Osteocyte (in vitro differentiated cells): Measurements from ENCODE around the gene ZBTB16. TPM values are rescaled to one million over a fixed set of nuclear protein-coding genes. Genes with fewer than 3 reads are reported as not detected.

Experiments
- DNase-seq: peaks from one replicate; pipeline ENCODE4 v3.0.0; 2021; ENCODE audit warnings: mixed read lengths; ENCODE audit not compliant: unreplicated experiment; ENCODE audit errors: extremely low spot score
- H3K27ac Mint-ChIP-seq: one replicate; pipeline ENCODE4 v1.8.0; 2021; ENCODE audit warnings: mild to moderate bottlenecking, mixed read lengths; ENCODE audit not compliant: unreplicated experiment
- H3K27me3 Mint-ChIP-seq: one replicate; pipeline ENCODE4 v1.8.0; 2021; ENCODE audit warnings: mixed read lengths; ENCODE audit not compliant: unreplicated experiment
- H3K36me3 Mint-ChIP-seq: one replicate; pipeline ENCODE4 v1.8.0; 2021; ENCODE audit warnings: mixed read lengths; ENCODE audit not compliant: unreplicated experiment
- H3K4me1 Mint-ChIP-seq: one replicate; pipeline ENCODE4 v1.8.0; 2021; ENCODE audit warnings: mixed read lengths; ENCODE audit not compliant: unreplicated experiment
- H3K4me3 Mint-ChIP-seq: one replicate; pipeline ENCODE4 v1.8.0; 2021; ENCODE audit warnings: mild to moderate bottlenecking, moderate library complexity, mixed read lengths; ENCODE audit not compliant: unreplicated experiment
- H3K9me3 Mint-ChIP-seq: one replicate; pipeline ENCODE4 v1.8.0; 2021; ENCODE audit warnings: mixed read lengths; ENCODE audit not compliant: unreplicated experiment
- CTCF ChIP-seq: fragments of 200-600 bp; sonication (generic); IDR thresholded peaks from 2 replicates; pipeline ENCODE4 v1.5.0; 2021; ENCODE audit warnings: antibody characterized with exemption, mild to moderate bottlenecking, moderate library complexity
- total RNA-seq: library from RNA; stranded (reverse); gene quantifications from 2 replicates; pipeline ENCODE4 v1.2.1, GENCODE V29; 2021

The ZBTB16 gene
- total RNA-seq, 1 donor from 2014 or later, result 20.3 TPM

DNA sequence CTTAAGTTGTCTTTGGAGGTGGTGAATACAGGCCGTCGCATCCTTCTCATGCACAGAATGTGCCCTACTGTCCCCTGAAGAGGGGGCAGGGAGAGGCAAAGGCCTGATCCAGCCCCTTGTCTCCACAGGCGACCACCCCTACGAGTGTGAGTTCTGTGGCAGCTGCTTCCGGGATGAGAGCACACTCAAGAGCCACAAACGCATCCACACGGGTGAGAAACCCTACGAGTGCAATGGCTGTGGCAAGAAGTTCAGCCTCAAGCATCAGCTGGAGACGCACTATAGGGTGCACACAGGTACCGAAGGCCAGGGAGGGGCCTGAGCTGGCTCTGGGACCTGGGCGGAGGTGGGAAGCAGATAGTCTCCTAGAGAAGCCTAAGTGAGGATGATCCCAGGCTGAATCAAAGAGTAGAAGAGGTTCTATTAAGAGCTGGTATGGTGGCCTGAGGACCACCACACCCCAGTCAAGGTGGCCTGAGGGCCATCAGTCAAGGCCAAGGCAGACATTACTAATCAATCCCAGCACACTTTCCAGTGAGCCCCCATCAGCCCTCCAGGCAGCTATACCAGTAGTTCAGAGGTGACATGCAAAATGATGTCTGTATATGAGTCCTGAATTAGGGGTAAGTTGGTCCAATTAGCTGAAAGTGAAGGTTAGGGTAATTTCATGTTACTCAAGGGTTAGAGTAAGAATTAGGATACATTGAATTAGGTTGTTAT, 187.7 kb downstream of the ZBTB16 start:
- no peak for TF ChIP-seq CTCF
- Mint-ChIP-seq H3K4me3 (no peak overlapping the region), H3K27ac (no peak overlapping the region), H3K27me3 (no peaks in the 10 kb centered on the region), H3K36me3 (peaks cover 41% of the 10 kb centered on the region), H3K4me1 (peaks cover 9% of the 10 kb centered on the region), H3K9me3 (no peaks in the 10 kb centered on the region)
- DNase-seq, result no peak

GRCh38 chr11:114250180-114250579, 190.7 kb downstream of the ZBTB16 start:
- no peak overlapping the region for H3K27ac Mint-ChIP-seq
- peaks cover 2% of the 10 kb centered on the region for H3K27me3 Mint-ChIP-seq
- peaks cover 13% of the 10 kb centered on the region for H3K4me1 Mint-ChIP-seq
- no peak for DNase-seq
- peaks cover 36% of the 10 kb centered on the region for H3K36me3 Mint-ChIP-seq
- H3K9me3 Mint-ChIP-seq, result no peaks in the 10 kb centered on the region
- no peak for TF ChIP-seq CTCF
- no peak overlapping the region for H3K4me3 Mint-ChIP-seq

- no peak for TF ChIP-seq CTCF
- H3K36me3 Mint-ChIP-seq, result peaks cover 33% of the 10 kb centered on the region
- H3K4me3 Mint-ChIP-seq, result no peak overlapping the region
- H3K9me3 Mint-ChIP-seq, result no peaks in the 10 kb centered on the region
- no peak for DNase-seq
- no peak overlapping the region for H3K27ac Mint-ChIP-seq
- H3K27me3 Mint-ChIP-seq, result peaks cover 3% of the 10 kb centered on the region
- H3K4me1 Mint-ChIP-seq, result peaks cover 15% of the 10 kb centered on the region
Measured at GRCh38 chr11:114250993-114251814, 191.7 kb downstream of the ZBTB16 start.

DNA sequence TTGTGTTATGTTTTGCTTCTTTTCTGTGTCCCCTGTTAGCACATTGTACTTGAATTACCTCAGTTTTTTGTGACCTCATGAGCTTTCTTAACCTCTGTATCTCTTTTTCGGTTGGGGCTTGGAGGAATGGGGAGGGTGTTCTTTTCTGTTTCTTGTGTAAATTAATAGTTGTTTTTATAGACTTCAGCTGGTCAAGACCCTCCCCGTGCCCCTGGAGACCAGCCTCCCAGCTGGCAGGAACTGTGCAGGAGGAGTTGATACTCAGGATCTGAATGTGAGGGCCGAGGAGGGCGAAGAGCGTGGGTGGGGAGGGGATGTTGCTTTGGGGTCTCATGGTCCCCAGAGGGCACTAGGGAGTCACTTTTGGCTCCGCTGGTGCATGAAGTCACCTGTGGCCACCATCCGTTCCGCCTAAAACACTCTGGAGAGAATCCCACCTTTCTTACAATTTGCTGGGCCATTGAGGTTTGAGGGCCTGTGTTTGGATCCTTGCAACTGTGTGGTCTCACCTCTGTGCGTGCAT, 192.4 kb downstream of the ZBTB16 start:
- H3K4me1 Mint-ChIP-seq, result peaks cover 15% of the 10 kb centered on the region
- no peak for TF ChIP-seq CTCF
- H3K9me3 Mint-ChIP-seq, result no peaks in the 10 kb centered on the region
- H3K27me3 Mint-ChIP-seq, result peaks cover 3% of the 10 kb centered on the region
- DNase-seq, result no peak
- H3K27ac Mint-ChIP-seq, result no peak overlapping the region
- H3K36me3 Mint-ChIP-seq, result peaks cover 29% of the 10 kb centered on the region
- no peak overlapping the region for H3K4me3 Mint-ChIP-seq

DNA sequence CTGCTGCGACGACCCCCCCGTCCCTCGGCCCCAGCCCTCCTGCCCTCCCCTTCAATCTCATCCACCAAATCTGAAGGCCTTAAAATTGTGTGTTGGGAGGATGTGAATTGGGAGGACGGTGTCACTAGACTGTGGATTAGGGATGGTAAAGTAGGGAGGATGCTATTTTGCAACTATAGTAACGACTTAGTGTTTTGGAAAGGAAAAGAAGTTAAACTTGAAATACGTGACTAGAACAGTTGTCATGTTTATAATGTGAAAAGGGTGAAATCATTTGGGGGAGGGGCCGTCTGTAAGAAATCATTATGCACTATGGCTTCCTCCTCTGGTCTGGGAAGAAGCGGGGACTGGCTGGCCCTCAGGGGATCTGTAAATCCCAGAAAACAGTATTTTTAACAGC, 193.3 kb downstream of the ZBTB16 start:
- Mint-ChIP-seq H3K4me3 (no peak overlapping the region), H3K9me3 (no peaks in the 10 kb centered on the region), H3K36me3 (peaks cover 27% of the 10 kb centered on the region), H3K4me1 (peaks cover 23% of the 10 kb centered on the region), H3K27me3 (peaks cover 3% of the 10 kb centered on the region), H3K27ac (no peak overlapping the region)
- TF ChIP-seq CTCF, result no peak
- no peak for DNase-seq
